H1 (cell line): ENCODE measurements around the gene TTC28. TPM values are rescaled to one million over a fixed set of nuclear protein-coding genes. Genes with fewer than 3 reads are reported as not detected.

Experiments used
- CTCF ChIA-PET: fragments of 300-600 bp; sonication (Branson Sonifier 250); formaldehyde crosslinking; loops from one replicate; lab custom pipeline; 2021; ENCODE audit not compliant: partially characterized antibody; lab: Charles Lee
- POLR2A ChIA-PET: fragments of 300-600 bp; sonication (Branson Sonifier 250); formaldehyde crosslinking; loops from one replicate; lab custom pipeline; 2021; ENCODE audit warnings: inconsistent platforms; ENCODE audit not compliant: partially characterized antibody; lab: Charles Lee
- DNase-seq, 2 experiments: peaks; one replicate each; pipeline versions ENCODE4 v3.0.0 to v3.0.0-alpha.2; 2010 to 2022; ENCODE audit warnings: low spot score in 2 of 2, low read depth in 1 of 2, mixed read lengths in 1 of 2
- FAIRE-seq: peaks from 2 replicates; lab custom pipeline; 2011; peaks lifted over from hg19 to GRCh38; lab: Jason Lieb, UNC
- H2AFZ ChIP-seq: 2 replicates; pipeline ENCODE4 v1.8.1; 2012; ENCODE audit warnings: low read length, inconsistent platforms
- H2AK5ac ChIP-seq: 2 replicates; pipeline ENCODE4 v1.6.1; 2013; ENCODE audit warnings: low read depth, low read length
- H2BK120ac ChIP-seq: replicated peaks from 2 replicates; pipeline ENCODE3; 2013; ENCODE audit warnings: low read depth, low read length, inconsistent platforms
- H2BK12ac ChIP-seq: 2 replicates; pipeline ENCODE4 v1.6.1; 2013; ENCODE audit warnings: low read depth, low read length
- H2BK15ac ChIP-seq: 2 replicates; pipeline ENCODE4 v1.6.1; 2013; ENCODE audit warnings: low read length
- H2BK20ac ChIP-seq: 2 replicates; pipeline ENCODE4 v1.6.1; 2013; ENCODE audit warnings: low read length
- H2BK5ac ChIP-seq: 2 replicates; pipeline ENCODE4 v1.6.1; 2013; ENCODE audit warnings: low read depth, low read length
- H3K14ac ChIP-seq: 2 replicates; pipeline ENCODE4 v1.6.1; 2013; ENCODE audit warnings: inconsistent platforms; ENCODE audit not compliant: insufficient read length
- H3K18ac ChIP-seq: 2 replicates; pipeline ENCODE4 v1.6.1; 2013; ENCODE audit warnings: low read length; ENCODE audit errors: extremely low read depth
- H3K23ac ChIP-seq: 2 replicates; pipeline ENCODE4 v1.6.1; 2013; ENCODE audit warnings: inconsistent platforms; ENCODE audit not compliant: insufficient read length
- H3K23me2 ChIP-seq: 2 replicates; pipeline ENCODE4 v1.6.1; 2013; ENCODE audit warnings: low read depth, low read length
- H3K27ac ChIP-seq: 2 replicates; pipeline ENCODE4 v1.6.1; 2011; ENCODE audit warnings: low read depth, low read length, inconsistent platforms
- H3K27me3 ChIP-seq, 4 experiments: replicated peaks in 1 of 4; 1 replicate in 1 of 4; 2 replicates in 3 of 4; pipeline versions ENCODE4 v1.6.1 to v1.8.1; 2011 to 2013; ENCODE audit warnings: low read length in 3 of 4, mild to moderate bottlenecking in 3 of 4, inconsistent platforms in 2 of 4, mixed read lengths in 2 of 4, moderate library complexity in 1 of 4; ENCODE audit not compliant: control insufficient read depth in 3 of 4, insufficient read depth in 3 of 4; ENCODE audit errors: extremely low read depth in 1 of 4
- H3K36me3 ChIP-seq, 4 experiments: 2 replicates each; pipeline versions ENCODE4 v1.6.1 to v1.8.1; 2011 to 2013; ENCODE audit warnings: mild to moderate bottlenecking in 4 of 4, low read length in 3 of 4, moderate library complexity in 2 of 4, control low read depth in 1 of 4, inconsistent platforms in 1 of 4; ENCODE audit not compliant: insufficient read depth in 4 of 4, control insufficient read depth in 2 of 4
- H3K4ac ChIP-seq: replicated peaks from 2 replicates; pipeline ENCODE3; 2013; ENCODE audit warnings: low read length, low read depth, mixed read lengths, inconsistent platforms; ENCODE audit not compliant: insufficient read length
- H3K4me1 ChIP-seq, 4 experiments: replicated peaks in 1 of 4; 1 replicate in 1 of 4; 2 replicates in 3 of 4; pipeline versions ENCODE4 v1.6.1 to v1.8.1; 2011 to 2013; ENCODE audit warnings: low read length in 3 of 4, inconsistent platforms in 2 of 4, mixed read lengths in 1 of 4; ENCODE audit not compliant: insufficient read depth in 4 of 4, control insufficient read depth in 3 of 4
- H3K4me2 ChIP-seq, 2 experiments: 2 replicates each; pipeline versions ENCODE4 v1.6.1 to v1.8.1; 2011 to 2013; ENCODE audit warnings: low read depth in 2 of 2, low read length in 2 of 2, control low read depth in 1 of 2, inconsistent platforms in 1 of 2, mild to moderate bottlenecking in 1 of 2; ENCODE audit not compliant: insufficient read depth in 1 of 2
- H3K4me3 ChIP-seq, 4 experiments: fragments of 200-600, 300-600 bp in 1 of 4; sonication (generic), shearing (Covaris generic), sonication (Bioruptor Twin) in 1 of 4; 2 replicates each; pipeline versions ENCODE4 v1.5.1 to v1.8.1; 2011 to 2016; ENCODE audit warnings: low read length in 4 of 4, low read depth in 3 of 4, control low read depth in 2 of 4, inconsistent platforms in 2 of 4, mild to moderate bottlenecking in 2 of 4, mixed read lengths in 1 of 4, moderate library complexity in 1 of 4; ENCODE audit not compliant: insufficient read depth in 2 of 4; ENCODE audit errors: extremely low read depth in 1 of 4
- H3K56ac ChIP-seq: replicated peaks from 2 replicates; pipeline ENCODE3; 2013; ENCODE audit warnings: low read depth, mild to moderate bottlenecking, mixed read lengths, low read length, inconsistent platforms; ENCODE audit not compliant: insufficient read length
- H3K79me1 ChIP-seq: 2 replicates; pipeline ENCODE4 v1.6.1; 2013; ENCODE audit warnings: low read depth, low read length, control low read depth
- H3K79me2 ChIP-seq, 2 experiments: 2 replicates each; pipeline versions ENCODE4 v1.6.1 to v1.8.1; 2012 to 2013; ENCODE audit warnings: low read length in 2 of 2, mild to moderate bottlenecking in 2 of 2, inconsistent platforms in 1 of 2; ENCODE audit not compliant: insufficient read depth in 2 of 2, control insufficient read depth in 1 of 2
- H3K9ac ChIP-seq, 4 experiments: replicated peaks in 1 of 4; 1 replicate in 1 of 4; 2 replicates in 3 of 4; pipeline versions ENCODE4 v1.6.1 to v1.8.1; 2011 to 2013; ENCODE audit warnings: low read depth in 3 of 4, low read length in 3 of 4, control low read depth in 2 of 4, mild to moderate bottlenecking in 2 of 4, moderate library complexity in 2 of 4, inconsistent platforms in 1 of 4; ENCODE audit errors: extremely low read depth in 1 of 4
- H3K9me3 ChIP-seq, 2 experiments: 2 replicates each; pipeline versions ENCODE4 v1.6.1 to v1.8.1; 2012 to 2013; ENCODE audit warnings: mild to moderate bottlenecking in 2 of 2, moderate library complexity in 2 of 2, control low read depth in 1 of 2, inconsistent platforms in 1 of 2, low read depth in 1 of 2, low read length in 1 of 2, mixed read lengths in 1 of 2; ENCODE audit not compliant: insufficient read depth in 2 of 2
- H4K20me1 ChIP-seq, 2 experiments: replicated peaks in 1 of 2; 2 replicates each; pipeline versions ENCODE3 to v1.8.1; 2011 to 2013; ENCODE audit warnings: inconsistent platforms in 2 of 2, low read length in 2 of 2, mild to moderate bottlenecking in 1 of 2; ENCODE audit not compliant: insufficient read depth in 2 of 2, control insufficient read depth in 1 of 2
- H4K5ac ChIP-seq: 2 replicates; pipeline ENCODE4 v1.6.1; 2013; ENCODE audit warnings: low read length, low read depth, mixed read lengths, inconsistent platforms; ENCODE audit not compliant: insufficient read length
- H4K8ac ChIP-seq: 2 replicates; pipeline ENCODE4 v1.8.0; 2013; ENCODE audit warnings: mild to moderate bottlenecking, moderate library complexity, low read length, inconsistent platforms; ENCODE audit not compliant: insufficient read depth; ENCODE audit errors: extremely low read depth
- H4K91ac ChIP-seq: replicated peaks from 2 replicates; pipeline ENCODE3; 2013; ENCODE audit warnings: low read length, mixed read lengths, inconsistent platforms; ENCODE audit not compliant: insufficient read length
- CHD2 ChIP-seq: IDR thresholded peaks from 2 replicates; pipeline ENCODE4 v1.6.1; 2012; ENCODE audit warnings: low read length, improper control_type of control experiment
- CREB1 ChIP-seq: IDR thresholded peaks from 2 replicates; pipeline ENCODE4 v1.6.1; 2012; ENCODE audit warnings: inconsistent platforms
- CTBP2 ChIP-seq: IDR thresholded peaks from 2 replicates; pipeline ENCODE4 v1.7.0; 2011; ENCODE audit warnings: borderline replicate concordance, mild to moderate bottlenecking, moderate library complexity, mixed read lengths, low read length; ENCODE audit not compliant: insufficient read depth, insufficient read length
- EGR1 ChIP-seq: IDR thresholded peaks from 2 replicates; pipeline ENCODE4 v1.6.1; 2011; ENCODE audit warnings: low read depth, low read length, borderline replicate concordance
- HDAC6 ChIP-seq: IDR thresholded peaks from one replicate; pipeline ENCODE4 v1.7.1; 2012; ENCODE audit warnings: low read depth, mild to moderate bottlenecking, inconsistent platforms, low read length, moderate library complexity
- KDM1A ChIP-seq: fragments of 200-600, 300-600 bp; sonication (generic); IDR thresholded peaks from 2 replicates; pipeline ENCODE4 v1.7.1; 2016; ENCODE audit warnings: mild to moderate bottlenecking, low read length, borderline replicate concordance
- NRF1 ChIP-seq: IDR thresholded peaks from 2 replicates; pipeline ENCODE4 v1.6.1; 2011; ENCODE audit warnings: mild to moderate bottlenecking, low read depth, low read length, improper control_type of control experiment
- PHF8 ChIP-seq: fragments of 200-600 bp; sonication (generic); conservative IDR thresholded peaks from 2 replicates; pipeline ENCODE4 v1.7.1; 2012; ENCODE audit warnings: low read depth, mild to moderate bottlenecking, inconsistent platforms, low read length, moderate library complexity
- POLR2AphosphoS5 ChIP-seq: IDR thresholded peaks from 2 replicates; pipeline ENCODE4 v1.6.1; 2011; ENCODE audit warnings: low read depth, low read length
- SIRT6 ChIP-seq: IDR thresholded peaks from one replicate; pipeline ENCODE4 v1.7.1; 2012; ENCODE audit warnings: low read length, inconsistent platforms
- SIX5 ChIP-seq: IDR thresholded peaks from 2 replicates; pipeline ENCODE4 v1.6.1; 2011; ENCODE audit warnings: mild to moderate bottlenecking, low read depth, low read length
- SRF ChIP-seq: IDR thresholded peaks from 2 replicates; pipeline ENCODE4 v1.6.1; 2011; ENCODE audit warnings: mild to moderate bottlenecking, low read depth, low read length, moderate library complexity
- TAF1 ChIP-seq: IDR thresholded peaks from 2 replicates; pipeline ENCODE4 v1.6.1; 2011; ENCODE audit warnings: mild to moderate bottlenecking, low read depth, low read length
- YY1 ChIP-seq: IDR thresholded peaks from 2 replicates; pipeline ENCODE4 v1.6.1; 2011; ENCODE audit warnings: low read depth, mild to moderate bottlenecking, low read length
- ZNF274 ChIP-seq: IDR thresholded peaks from 2 replicates; pipeline ENCODE4 v1.7.0; 2012; ENCODE audit warnings: low read length, borderline replicate concordance; ENCODE audit errors: extremely low read depth
- WGBS, 2 experiments: shearing (Covaris generic) in 1 of 2; methylation state at CpG; one replicate each; pipeline versions ENCODE4 v1.1.6 to v1.1.7; 2013 to 2015; ENCODE audit warnings: low lambda C conversion rate in 2 of 2, mixed read lengths in 2 of 2, inconsistent platforms in 1 of 2, low coverage in 1 of 2, missing lambda C conversion rate in 1 of 2; ENCODE audit not compliant: insufficient replicate concordance in 2 of 2, insufficient coverage in 1 of 2, insufficient read length in 1 of 2; ENCODE audit errors: extremely low coverage in 1 of 2, missing lambda C conversion rate in 1 of 2; 5-methylcytosine and 5-hydroxymethylcytosine counted together
- polyA plus RNA-seq, 7 experiments: library from polyadenylated mRNA; depleted of rRNA in 3 of 7; stranded (reverse) in 5 of 7; unstranded in 2 of 7; fragments of >200 nt in 5 of 7; fragments of 200-250 nt in 2 of 7; gene quantifications; 1 replicate in 5 of 7; 2 replicates in 1 of 7; 4 replicates in 1 of 7; pipeline versions ENCODE4 v1.2.1 to v1.2.3, GENCODE V29; 2011 to 2013; ENCODE audit warnings: missing spikeins in 2 of 7, mixed read lengths in 2 of 7
- total RNA-seq: library from RNA; stranded (reverse); fragmentation: NEBNext Ultra II Directional; extraction: Animal tissue kit (Norgen Biotek cat#: 25700); gene quantifications from 2 replicates; pipeline ENCODE4 v1.2.1, GENCODE V29; 2021
- TF ChIP-seq, protein P1 (sequence below): IDR thresholded peaks from 2 replicates; pipeline ENCODE4 v1.6.1; 2011; ENCODE audit warnings: low read depth, mild to moderate bottlenecking, low read length; ENCODE audit not compliant: insufficient read depth

The TTC28 gene
- total and polyA plus RNA-seq, 2 of the 8 experiments (the other 6 are each of a cell fraction or from before 2014, with no cell fraction given), result 2.6 to 12.6 TPM

DNA sequence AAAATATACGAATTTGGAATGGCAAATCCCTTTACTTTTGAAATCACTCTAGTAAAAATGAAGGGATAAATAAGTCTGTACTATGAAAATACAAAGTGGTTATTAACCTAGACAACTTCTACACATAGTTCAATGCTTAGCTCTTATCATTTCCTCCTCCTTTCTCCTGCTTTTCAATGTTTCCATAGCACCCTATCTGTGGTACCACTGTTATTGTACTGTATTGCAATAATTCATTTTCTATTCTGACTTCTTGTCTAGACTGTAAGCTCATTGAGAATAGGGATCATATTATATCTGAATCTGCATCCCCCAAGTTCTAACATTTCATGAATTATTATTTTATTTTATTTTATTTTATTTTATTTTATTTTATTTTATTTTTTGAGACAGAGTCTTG lies 251.4 kb downstream of the TTC28 start:
- no peak overlapping the region for H2BK20ac ChIP-seq
- no peak overlapping the region for H2BK15ac ChIP-seq
- no peak overlapping the region for H3K27ac ChIP-seq
- H3K4me1 ChIP-seq, result peaks cover 0 to 5% (median 0%) of the 10 kb centered on the region in 4 experiments; a peak in 2 of 7 replicates
- no peaks in the 10 kb centered on the region for H3K9me3 ChIP-seq
- H4K91ac ChIP-seq, result no peak overlapping the region
- H3K4ac ChIP-seq, result no peak overlapping the region
- H4K5ac ChIP-seq, result no peak overlapping the region
- no peak overlapping the region for H3K18ac ChIP-seq
- H3K4me2 ChIP-seq, result no peak overlapping the region
- no peak overlapping the region for H2BK120ac ChIP-seq
- H3K14ac ChIP-seq, result no peak overlapping the region
- H3K56ac ChIP-seq, result no peak overlapping the region
- H3K36me3 ChIP-seq, result no peaks in the 10 kb centered on the region
- FAIRE-seq (no peak), DNase-seq (no peak)
- no peak overlapping the region for H2AK5ac ChIP-seq
- 95% methylated on average over 1 of the region's 1 CpG; no CpG with 5 or more reads in 1 of the 2 experiments for WGBS, 2 experiments
- no peaks in the 10 kb centered on the region for H4K20me1 ChIP-seq
- H2AFZ ChIP-seq, result no peak overlapping the region
- H3K4me3 ChIP-seq, result no peak overlapping the region
- no peaks in the 10 kb centered on the region for H3K23me2 ChIP-seq
- H3K23ac ChIP-seq, result no peak overlapping the region
- no peak overlapping the region for H4K8ac ChIP-seq
- CTCF ChIA-PET, result interaction anchor here (1.2 to 1.6 kb wide), 3 partner anchors 12 to 378 kb away, joined by 3 to 5 read pairs (median 3); no protein-coding TSS in a partner anchor
- no peak overlapping the region for H2BK5ac ChIP-seq
- no peak overlapping the region for H3K9ac ChIP-seq
- POLR2A ChIA-PET, result no interaction called here
- no peaks in the 10 kb centered on the region for H3K27me3 ChIP-seq
- H3K79me2 ChIP-seq, result no peaks in the 10 kb centered on the region
- no peaks in the 10 kb centered on the region for H3K79me1 ChIP-seq
- H2BK12ac ChIP-seq, result no peak overlapping the region
- TF ChIP-seq KDM1A (no peak), SRF (no peak), CTBP2 (no peak), SIX5 (no peak), ZNF274 (no peak), EGR1 (no peak), SIRT6 (no peak), TAF1 (no peak), CHD2 (no peak), HDAC6 (no peak), NRF1 (no peak), POLR2AphosphoS5 (no peak), PHF8 (no peak), CREB1 (no peak), YY1 (no peak)
- TF ChIP-seq, protein P1, sequence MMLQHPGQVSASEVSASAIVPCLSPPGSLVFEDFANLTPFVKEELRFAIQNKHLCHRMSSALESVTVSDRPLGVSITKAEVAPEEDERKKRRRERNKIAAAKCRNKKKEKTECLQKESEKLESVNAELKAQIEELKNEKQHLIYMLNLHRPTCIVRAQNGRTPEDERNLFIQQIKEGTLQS, result no peak
